HG03097 (cell line): ENCODE results near the gene GSN.

Experiments
- ATAC-seq: cut with Tn5 transposase; IDR thresholded peaks from one replicate; pipeline ENCODE4 v1.9.1; 2021; ENCODE audit not compliant: unreplicated experiment, low FRiP score

GSN gene

DNA sequence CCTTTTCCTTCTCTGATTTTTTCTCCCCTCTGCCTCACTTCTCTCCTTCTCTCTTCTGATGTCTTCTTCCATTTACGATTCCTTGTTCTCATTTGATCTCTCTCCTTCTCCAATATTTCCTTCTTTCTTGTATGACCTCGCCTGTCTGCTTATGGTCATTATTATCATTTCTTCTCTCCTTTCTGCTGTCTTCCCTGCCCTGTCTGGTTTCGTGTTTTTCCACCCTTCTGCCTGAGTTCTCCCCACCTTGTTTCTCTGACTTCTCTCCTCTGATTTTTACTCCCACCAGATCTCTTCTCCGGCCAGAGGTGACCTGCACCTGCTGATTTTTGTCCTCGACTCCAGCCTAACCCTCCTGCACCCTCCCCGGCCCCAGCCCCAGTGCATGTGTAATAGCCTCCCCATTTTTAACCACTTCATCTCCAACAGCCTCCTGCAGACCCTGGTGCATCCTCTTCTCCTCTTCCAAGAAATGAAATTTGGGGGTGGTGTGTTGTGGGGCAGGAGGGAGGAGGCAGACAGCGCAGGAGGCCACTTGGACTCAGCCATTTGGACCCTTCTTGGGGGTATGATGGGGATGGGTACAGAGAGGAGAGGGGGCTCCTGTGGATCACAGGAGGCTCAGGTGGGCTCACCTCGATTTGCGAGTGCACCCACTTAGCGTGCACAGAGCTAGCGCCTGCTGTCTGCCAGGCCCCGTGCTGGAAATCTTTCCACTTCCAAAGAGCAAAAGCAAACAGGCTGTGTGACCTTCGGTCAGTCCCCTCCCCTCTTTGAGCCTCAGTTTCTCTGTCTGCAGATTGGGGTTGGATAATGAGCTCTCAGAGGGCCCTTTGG, 32.5 kb downstream of the GSN start:
- no peak for ATAC-seq

DNA sequence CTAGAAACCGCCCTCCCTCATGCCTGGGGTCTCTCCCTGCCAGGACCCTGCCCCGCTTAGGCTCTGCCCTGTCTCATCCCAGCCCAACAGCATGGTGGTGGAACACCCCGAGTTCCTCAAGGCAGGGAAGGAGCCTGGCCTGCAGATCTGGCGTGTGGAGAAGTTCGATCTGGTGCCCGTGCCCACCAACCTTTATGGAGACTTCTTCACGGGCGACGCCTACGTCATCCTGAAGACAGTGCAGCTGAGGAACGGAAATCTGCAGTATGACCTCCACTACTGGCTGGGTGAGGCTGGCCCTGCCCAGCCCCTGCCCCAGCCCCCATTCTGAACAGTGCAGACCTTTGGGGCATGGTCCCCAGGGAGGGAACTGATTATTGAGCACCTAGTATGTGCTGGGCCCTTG, 33.9 kb downstream of the GSN start:
- no peak for ATAC-seq

DNA sequence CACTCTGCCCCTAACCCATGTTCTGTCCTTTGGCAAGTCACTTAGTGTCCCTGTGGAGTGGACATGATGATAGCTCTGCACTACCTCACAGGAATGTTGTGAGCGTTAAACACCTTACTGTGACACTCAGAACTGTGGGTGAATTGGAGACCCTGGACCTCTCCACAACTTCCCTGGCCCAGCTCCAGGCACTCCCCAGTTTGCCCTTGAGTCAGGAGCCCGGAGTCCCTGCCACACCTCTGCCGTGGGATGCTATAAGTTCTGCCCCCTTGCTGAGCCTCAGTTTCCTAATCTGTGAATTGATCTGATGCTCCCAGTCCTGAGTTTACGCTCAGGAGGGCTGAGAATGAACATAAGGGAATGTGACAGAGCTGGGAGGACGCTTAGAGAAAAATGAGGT, 34.4 kb downstream of the GSN start:
- no peak for ATAC-seq

DNA sequence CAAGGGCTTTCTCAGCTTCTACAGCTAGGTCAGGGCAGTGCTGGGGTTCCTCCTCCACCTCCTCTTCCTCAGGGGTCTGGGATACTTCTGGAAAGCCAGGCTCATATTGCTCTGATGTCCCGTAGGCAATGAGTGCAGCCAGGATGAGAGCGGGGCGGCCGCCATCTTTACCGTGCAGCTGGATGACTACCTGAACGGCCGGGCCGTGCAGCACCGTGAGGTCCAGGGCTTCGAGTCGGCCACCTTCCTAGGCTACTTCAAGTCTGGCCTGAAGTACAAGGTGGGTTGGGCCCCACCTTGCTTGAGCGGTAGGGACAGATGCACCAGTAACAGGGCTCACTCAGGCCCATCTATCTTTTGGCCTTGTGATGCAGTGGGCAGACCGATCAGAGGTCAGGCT, 34.8 kb downstream of the GSN start:
- ATAC-seq = no peak

DNA sequence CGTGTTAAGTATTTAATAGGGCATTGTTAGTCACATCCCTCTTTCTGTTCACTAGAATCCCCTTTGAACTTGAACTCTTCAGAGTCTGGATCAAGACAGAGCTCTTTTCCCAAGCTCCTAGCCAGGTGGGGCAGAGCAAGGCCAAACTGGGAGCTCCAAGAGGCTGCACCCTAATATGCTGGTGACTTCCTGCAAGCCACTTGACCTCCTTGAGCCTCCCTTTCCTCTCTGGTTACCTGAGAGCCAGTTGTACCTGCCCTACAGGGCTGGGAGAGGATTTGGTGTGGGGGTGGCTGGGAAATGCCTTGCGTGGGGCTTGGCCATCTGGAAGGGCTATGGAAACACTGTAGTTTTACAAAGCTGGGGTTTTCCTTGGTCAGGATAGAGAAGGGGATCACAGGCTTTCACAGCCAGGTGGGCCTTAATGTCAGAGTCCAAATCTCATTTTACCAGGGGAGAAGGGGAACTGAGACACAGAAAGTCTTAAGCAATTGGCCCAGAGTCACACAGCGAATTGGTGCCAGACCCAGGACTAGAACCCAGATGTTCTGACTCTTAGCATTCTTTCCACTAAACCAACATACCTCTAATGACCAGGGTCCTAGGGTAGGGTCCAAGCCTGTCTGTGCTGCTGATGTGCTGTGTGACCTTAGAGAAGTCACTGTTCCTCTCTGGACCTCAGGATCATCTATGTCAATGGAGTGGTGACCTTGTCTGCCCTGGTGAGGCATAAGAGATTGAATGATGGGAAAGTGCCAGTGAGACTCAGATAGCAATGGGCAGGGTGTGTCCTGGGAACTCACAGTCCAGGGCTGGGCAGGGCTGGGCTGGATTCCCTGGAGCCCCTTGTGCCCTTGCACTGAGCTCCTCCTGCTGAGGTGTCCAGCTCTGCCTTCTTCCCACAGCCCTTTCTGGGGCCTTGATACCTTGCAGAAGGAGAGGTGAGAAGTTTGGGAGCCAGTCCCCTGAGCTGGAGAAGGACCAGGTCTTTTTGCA, 35.8 kb downstream of the GSN start:
- no peak for ATAC-seq

DNA sequence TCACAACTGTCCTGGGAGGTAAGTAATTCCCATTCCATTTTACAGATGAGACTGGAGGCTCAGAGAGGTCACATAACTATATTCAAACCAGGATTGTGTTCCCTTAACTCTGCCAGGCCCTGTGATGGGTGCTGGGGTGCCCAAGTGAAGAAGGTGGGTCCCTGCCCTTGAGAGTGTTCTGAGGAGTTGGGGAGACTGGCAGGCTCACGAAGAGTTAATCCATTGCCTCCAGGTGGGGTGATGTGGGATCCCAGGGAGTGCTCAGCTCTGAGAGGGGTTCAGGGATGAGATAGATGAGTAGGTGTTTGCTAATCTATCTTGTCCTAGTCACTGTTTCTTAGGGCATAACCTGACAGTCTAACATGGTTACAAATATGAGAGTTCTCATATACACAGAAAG, 36.7 kb downstream of the GSN start:
- ATAC-seq = no peak

DNA sequence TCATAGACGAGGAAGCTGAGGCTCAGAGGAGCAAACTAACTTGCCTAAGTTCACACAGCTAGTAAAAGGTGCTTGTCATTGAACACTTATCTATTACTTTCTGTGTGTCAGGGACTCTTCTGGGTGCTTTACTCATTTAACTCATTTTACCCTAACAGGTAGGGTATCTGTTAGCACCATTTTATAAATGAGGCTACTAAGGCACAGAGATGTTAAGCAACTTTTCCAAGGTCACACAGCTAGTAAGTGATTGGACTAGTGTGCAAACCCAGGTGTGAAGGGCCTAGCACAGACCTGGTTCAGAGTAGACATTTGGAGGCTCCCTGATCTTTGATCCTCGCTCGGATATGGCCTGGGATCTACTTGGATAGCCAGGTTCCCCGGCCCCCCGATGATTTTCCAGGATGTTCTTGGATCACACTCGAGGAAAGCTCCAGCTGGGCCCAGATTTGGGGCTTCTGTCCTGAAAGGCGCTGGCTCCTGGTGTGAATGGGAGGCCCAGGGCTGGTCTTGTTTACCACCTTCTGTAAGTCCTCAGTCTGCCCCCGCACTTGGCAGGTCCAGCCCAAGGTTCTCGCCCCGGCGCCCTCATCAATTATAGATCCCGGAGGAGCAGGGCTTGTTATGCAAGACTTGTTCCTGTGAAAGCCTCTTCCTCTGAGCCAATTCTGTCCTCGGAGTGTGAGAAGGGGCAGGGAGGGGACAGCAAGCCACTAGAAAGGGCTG, 37.5 kb downstream of the GSN start:
- no peak for ATAC-seq

DNA sequence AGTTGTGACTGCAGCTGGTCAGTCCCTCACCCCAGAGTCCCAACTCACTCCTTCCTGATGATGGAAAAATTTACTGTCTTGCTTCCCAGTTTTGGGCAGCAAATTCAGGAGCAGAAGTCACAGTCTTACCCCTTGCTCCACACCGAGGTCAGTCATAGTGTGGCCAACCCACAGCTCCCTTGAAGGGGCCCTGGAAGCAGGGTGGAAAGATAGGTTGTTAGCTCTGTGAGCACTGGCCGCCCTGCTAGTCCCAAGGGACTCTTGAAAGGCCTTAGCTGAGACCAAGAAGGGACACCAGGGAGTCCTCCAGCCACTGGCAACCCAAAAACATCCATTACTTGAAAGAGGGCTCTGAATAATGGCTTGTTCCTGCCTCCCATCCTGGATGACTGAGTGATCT, 40.0 kb downstream of the GSN start:
- no peak for ATAC-seq

DNA sequence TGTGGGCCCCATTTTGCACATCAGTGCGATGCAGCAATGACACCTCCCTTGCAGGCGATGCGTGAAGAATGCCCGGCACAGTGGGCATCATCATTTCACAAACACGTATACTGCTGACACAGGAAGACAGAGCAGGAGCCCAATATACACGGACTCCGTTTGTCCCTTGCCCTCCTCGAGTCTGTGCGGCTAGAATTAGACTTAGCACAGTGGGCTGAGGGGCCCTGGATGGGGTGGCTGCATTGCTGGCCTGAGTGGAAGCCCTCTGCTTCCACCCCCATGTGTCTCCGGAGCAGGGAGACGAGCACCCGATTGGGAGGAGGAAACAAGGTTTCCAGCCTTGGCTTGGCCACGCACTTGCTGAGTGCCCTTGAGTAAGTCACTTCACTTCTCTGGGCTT, 40.8 kb downstream of the GSN start:
- no peak for ATAC-seq

DNA sequence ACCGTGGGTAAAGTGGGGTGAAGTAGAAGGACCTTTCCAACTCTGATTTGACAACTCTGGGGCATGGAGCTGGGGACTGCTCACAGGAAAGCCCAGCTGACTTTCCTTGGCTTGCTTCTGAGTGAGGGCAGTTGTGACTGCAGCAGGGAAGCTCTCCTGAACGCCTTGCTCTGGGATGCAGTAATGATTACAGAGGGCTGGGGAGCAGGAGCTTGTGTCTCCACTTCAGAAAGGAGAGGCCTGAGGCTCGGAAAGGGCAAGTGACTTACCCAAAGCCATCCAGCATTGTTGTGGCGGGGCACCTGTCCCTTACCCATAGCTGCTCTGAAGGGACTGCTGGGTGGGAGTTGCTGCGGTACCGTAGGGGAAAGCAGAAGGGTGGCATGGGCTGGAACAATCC, 41.2 kb downstream of the GSN start:
- ATAC-seq = no peak

DNA sequence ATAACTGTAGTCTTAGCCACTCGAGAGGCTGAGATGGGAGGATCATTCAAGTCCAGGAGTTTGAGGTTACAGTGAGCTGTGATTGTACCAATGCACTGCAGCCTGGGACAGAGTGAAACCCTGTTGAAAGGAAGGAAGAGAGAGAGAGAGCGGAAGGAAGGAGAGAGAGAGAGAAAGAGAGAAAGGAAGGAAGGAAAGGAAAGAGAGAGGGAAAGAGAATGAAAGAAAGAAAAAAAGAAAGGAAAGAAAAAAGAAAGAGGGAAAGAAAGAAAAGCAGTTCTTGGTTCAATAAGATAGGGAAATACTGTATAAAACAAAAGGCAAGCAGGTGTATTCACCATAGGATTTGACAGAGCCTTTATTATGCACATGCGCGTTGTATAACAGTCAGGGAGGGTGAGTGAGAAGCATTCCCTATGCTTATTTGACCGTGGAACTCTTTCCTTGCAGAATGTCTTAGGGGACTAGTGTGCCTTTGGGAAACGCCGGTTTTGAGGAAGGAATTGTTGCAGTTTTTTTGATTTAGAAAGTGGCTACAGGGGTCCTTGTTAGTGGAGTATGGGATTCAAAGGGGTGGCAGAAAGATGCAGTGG, 42.0 kb downstream of the GSN start:
- no peak for ATAC-seq

DNA sequence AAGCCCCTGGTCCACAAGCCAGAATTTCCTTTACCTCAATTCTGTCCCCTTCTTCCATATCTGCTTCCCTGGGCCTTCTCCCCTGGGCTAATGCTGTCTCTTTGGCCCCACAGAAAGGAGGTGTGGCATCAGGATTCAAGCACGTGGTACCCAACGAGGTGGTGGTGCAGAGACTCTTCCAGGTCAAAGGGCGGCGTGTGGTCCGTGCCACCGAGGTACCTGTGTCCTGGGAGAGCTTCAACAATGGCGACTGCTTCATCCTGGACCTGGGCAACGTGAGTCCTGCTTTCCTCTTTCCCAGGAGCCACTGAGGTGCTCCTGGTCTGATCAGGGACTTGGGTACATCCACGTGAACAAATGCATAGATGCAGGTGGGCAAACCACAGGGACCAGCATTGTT, 42.6 kb downstream of the GSN start:
- no peak for ATAC-seq

DNA sequence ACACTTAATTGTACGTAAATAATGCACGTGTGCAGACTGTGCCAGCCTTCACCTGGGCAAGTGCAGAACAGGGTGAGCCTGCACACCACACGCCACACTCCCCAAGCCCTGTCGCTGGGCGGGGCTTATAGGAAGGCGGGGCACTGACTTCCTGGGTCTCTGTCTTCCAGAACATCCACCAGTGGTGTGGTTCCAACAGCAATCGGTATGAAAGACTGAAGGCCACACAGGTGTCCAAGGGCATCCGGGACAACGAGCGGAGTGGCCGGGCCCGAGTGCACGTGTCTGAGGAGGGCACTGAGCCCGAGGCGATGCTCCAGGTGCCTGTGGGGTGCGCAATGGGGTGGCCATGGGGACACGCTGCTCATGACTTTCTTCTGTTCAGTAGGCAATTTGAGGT, 44.2 kb downstream of the GSN start:
- ATAC-seq = no peak

DNA sequence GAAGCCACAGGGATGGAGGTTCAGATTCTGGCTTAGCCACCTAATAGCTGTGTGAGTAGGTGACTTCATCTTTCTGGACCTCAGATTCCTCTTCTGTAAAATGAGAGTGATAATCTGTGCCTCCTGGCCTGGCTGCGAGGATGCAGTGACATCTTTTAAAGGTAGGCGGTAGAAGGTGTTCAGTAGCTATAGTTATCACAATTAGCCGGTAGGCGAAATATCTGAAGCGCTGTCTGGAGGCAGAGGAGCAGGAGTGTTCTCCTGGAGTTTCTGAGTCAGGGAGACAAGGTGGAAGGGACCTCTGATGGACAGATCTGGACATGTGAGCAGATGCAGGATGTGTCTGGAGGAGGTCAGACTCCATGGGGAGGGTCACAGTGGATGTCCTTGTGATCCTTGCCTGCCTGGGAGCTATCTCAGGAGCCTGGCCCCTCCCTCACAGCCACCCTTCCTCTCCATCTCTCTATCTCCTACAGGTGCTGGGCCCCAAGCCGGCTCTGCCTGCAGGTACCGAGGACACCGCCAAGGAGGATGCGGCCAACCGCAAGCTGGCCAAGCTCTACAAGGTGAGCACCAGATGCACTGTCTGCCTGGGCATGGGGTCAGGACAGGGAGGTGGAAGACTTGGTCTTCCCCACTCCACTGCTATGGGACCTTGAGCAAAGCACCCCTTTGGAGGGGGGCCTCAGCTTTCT, 45.6 kb downstream of the GSN start:
- ATAC-seq = no peak

DNA sequence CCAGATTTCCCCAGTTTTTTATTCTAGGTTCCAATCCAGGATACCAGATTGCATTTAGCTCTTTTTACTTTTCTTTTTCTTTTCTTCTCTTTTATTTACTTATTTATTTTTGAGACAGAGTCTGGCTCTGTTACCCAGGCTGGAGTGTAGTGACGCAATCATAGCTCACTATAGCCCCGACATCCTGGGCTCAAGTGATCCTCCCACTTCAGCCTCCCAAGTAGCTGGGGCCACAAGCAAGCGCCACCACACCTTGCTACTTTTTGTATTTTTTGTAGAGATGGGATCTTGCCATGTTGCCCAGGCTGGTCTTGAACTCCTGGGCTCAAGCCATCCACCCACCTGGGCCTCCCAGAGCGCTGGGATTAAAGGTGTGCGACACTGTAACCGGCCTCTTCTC, 48.4 kb downstream of the GSN start:
- ATAC-seq = no peak

DNA sequence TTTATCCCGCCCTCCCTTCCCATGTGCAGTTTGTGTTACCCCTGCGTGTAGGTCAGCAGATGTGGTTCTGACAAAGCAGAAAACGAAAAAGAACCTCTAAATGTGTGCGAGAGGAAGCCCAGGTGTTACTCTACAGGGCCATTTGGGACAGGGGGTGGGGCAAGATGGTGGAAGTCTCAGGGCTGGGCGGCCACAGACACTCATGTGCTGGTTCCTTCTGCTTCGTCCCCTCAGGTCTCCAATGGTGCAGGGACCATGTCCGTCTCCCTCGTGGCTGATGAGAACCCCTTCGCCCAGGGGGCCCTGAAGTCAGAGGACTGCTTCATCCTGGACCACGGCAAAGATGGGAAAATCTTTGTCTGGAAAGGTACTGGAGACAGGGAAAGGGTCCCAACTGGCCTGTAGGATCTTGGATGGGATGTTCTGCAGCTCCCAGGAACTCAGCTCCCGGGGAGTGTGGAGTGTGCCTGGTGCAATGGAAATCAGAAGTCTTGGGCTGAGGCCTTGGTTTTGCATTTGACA, 49.0 kb downstream of the GSN start:
- ATAC-seq = no peak

DNA sequence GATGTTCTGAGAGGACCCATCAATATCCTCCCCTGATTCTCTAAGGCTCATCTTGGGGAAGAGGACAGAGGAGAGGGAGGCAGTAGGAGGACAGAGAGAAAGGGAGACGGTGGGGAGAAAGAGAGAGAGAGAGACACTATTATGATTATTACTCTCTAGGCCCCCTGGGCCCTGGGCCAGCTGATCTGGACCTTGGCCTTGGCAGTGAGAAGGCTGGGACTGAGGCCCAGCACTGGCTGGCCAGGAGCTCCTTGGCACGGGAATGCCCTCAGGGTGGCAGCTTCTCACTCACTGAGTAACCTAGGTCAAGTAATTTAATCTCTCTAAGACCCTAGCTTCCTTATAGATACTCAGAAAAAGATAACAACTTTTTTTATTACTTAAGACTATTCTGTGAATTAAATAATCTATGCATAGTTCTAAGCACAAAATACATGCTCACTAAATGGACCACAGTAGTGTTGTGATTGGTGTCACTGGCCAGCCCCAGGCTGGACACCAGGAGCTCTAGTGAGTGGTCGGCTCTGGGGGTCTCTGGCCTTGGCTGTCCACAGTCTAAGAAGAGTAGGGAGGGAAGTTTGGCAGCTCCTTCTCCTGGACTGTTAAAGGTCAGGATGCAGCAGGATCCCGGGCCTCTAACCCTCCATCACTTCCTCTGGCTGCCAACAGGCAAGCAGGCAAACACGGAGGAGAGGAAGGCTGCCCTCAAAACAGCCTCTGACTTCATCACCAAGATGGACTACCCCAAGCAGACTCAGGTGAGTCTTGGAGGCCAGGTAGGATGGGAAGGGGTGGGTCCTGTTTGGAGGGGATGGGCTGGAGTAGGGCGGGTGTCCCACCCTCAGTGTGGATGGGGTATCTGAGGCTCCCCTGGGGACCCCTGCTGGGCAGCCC, 50.0 kb downstream of the GSN start:
- ATAC-seq = no peak

DNA sequence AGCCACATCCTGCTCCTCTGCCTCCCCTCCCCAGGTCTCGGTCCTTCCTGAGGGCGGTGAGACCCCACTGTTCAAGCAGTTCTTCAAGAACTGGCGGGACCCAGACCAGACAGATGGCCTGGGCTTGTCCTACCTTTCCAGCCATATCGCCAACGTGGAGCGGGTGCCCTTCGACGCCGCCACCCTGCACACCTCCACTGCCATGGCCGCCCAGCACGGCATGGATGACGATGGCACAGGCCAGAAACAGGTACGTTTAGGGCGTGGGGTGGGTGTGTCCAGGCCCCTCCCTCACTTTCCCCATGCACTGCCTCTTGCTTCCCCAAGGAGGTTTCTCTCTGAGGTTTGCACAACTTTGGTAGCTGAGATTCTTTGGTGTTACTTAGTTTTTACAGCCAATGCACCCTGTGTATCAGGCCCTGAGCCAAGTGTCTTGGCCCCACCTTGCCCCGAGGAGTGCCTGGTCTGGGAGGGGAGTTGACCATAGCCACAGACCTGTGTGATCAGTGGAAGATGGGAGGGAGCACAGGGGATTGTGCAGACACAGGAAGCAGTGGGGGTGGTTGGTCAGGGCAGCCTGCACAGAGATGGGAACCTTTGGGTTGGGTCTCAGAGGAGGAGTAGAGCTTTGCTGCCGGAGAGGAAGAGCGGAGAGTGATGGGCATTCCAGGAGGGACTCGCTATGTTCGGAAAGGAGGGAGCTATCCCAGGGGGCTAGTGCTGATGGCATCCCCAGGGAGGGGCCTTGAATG, 50.8 kb downstream of the GSN start:
- no peak for ATAC-seq
